ENCODE data around the gene KIAA1755. TPM values are rescaled to one million over a fixed set of nuclear protein-coding genes. Genes with fewer than 3 reads are reported as not detected.

The KIAA1755 gene
- total and polyA plus RNA-seq, 9 of the 15 experiments (the other 6 are each of a cell fraction or from before 2014, with no cell fraction given) = not detected

- peak; percentile 52 for TF ChIP-seq TFE3 (CRISPR knock-in tag; IDR thresholded peaks at IDR 0.05)
- no peak for TF ChIP-seq KAT2B (IDR thresholded peaks at IDR 0.05; ENCODE audit: low read depth, low read length)
- no peak for TF ChIP-seq ZSCAN32 (CRISPR knock-in tag; IDR thresholded peaks at IDR 0.05)
- no peak for TF ChIP-seq L3MBTL2 (IDR thresholded peaks at IDR 0.05)
- TF ChIP-seq CREB3 (tag; conservative IDR thresholded peaks at IDR 0.05; ENCODE audit: low read depth) = no peak
- no peak for TF ChIP-seq EP300 (IDR thresholded peaks at IDR 0.05; ENCODE audit: low read length)
- peak; percentile 74; the same call in 1 of the 2 replicates for TF ChIP-seq RAD51 (IDR thresholded peaks at IDR 0.05; ENCODE audit: borderline replicate concordance, low read depth)
- TF ChIP-seq STAT5A (IDR thresholded peaks at IDR 0.05; ENCODE audit: borderline replicate concordance, low read length) = no peak
- TF ChIP-seq IRF9 (tag; IDR thresholded peaks at IDR 0.05) = no peak
- TF ChIP-seq ADNP (tag; IDR thresholded peaks at IDR 0.05) = no peak
- no peak for TF ChIP-seq FIP1L1 (IDR thresholded peaks at IDR 0.05; ENCODE audit: low read depth, low read length, poor library complexity, severe bottlenecking)
- TF ChIP-seq SETDB1 (IDR thresholded peaks at IDR 0.05; ENCODE audit: low read length) = no peak
These were observed 58.2 kb downstream of the KIAA1755 start (continued) for GRCh38 chr20:38202153-38202981.

Data from K562 (cell line).